NCI-H1930 (cell line): ENCODE data around the gene ZPLD1.

Experiments used
- DNase-seq, 2 experiments: peaks; one replicate each; lab custom pipeline; 2025; lab: John Stamatoyannopoulos, UW

ZPLD1 gene

DNA sequence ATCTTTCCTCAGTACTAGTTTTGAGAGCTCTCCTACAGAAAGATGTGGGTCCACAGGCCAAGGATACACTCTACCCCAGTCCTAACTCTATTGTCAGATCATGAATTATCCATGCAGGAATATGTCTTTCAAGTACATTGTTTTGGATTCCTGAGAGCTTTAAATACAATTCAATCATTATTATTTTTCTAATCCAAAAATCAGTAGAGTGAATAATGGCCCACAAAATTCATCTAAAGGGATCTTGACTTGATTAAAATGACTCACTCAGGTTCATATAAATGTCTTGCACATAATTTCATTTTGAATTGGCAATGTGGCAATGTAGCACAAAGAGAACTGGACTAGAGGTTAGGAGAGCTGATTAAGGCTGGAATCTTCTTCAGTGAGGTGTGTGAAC is 93.9 kb downstream of the ZPLD1 start:
- DNase-seq, result no peak
